GM18517 (cell line): Measurements from ENCODE around the gene NSUN2.
A peak's percentile ranks its signal among the peaks of the same experiment; 100 is the strongest.
"Not testable (repeated sequence)": the region's sequence is repeated elsewhere in the genome, so short reads cannot be mapped to it uniquely, and the experiment has no call there.

Experiments used
- ATAC-seq: cut with Tn5 transposase; IDR thresholded peaks from one replicate; pipeline ENCODE4 v1.9.1; 2021; ENCODE audit warnings: mild to moderate bottlenecking, moderate library complexity; ENCODE audit not compliant: unreplicated experiment

Gene NSUN2

GRCh38 chr5:6632888-6633468 is at the start of gene NSUN2, which contains the start of gene SRD5A1:
Gene NSUN2 (minus strand): TSS chr5:6633044. CDS start chr5:6632979, 65 bp downstream.
Gene SRD5A1 (plus strand): TSS chr5:6633440. CDS start chr5:6633577, 137 bp downstream.
- peak; percentile 88 for ATAC-seq

- no peak for ATAC-seq
These were observed 49.4 kb upstream of the NSUN2 start for GRCh38 chr5:6682239-6682638.

DNA sequence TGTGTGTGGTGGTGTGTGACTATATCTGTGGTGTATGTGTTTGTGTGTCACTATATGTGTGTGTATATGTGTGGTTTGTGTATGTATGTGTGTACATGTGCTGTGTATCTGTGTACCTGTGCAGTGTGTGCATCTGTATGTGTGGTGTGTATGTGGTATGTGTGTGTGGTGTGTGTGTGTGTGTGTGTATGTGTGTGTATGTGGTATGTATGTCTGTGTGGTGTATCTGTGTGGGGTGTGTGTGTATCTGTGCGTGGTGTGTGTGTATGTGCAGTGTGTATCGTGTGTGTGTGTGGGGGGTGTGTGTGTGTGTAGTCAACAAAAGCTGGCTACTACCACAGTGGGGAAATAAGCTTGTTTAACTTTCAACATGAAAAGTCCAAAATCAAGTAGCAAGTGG is 48.8 kb upstream of the NSUN2 start:
- no peak for ATAC-seq

- no peak for ATAC-seq
These were observed 48.1 kb upstream of the NSUN2 start for GRCh38 chr5:6680922-6681321.

DNA sequence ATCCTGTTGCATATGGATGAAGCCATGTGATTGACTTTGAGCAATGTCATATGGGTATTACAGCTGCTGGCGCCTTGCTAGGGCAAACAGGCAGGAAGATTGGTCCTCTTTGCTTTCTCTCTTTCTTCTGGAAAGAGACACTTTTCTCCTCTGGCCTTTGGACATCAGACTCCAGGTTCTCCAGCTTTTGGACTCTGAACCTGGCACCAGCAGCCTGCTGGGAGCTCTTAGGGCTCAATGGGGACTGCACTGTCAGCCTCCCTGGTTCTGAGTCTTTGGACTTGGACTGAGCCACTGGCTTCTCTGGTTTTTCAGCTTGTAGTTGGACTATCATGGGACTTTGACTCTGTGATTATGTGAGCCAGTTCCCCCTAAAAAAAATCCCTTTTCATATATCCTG is 45.5 kb upstream of the NSUN2 start:
- ATAC-seq, result no peak

DNA sequence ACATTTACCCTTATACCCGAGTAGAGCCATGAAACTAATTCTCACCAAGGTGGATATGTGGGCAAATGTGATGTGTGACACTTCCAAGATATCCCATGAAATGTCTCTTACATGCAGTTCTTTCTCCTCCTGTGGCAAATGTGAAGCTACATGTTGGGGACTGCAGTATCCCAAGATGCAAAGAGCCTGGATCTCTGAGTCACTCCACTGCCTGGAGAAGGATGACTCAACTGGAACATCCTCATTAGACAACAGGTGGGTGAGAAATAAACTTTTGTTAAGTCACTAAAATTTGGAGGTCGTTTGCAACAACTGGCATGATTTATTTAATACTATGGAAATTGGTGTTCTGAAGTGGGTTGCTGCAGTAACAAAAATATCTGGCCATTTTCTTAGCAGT is 43.9 kb upstream of the NSUN2 start:
- no peak for ATAC-seq

DNA sequence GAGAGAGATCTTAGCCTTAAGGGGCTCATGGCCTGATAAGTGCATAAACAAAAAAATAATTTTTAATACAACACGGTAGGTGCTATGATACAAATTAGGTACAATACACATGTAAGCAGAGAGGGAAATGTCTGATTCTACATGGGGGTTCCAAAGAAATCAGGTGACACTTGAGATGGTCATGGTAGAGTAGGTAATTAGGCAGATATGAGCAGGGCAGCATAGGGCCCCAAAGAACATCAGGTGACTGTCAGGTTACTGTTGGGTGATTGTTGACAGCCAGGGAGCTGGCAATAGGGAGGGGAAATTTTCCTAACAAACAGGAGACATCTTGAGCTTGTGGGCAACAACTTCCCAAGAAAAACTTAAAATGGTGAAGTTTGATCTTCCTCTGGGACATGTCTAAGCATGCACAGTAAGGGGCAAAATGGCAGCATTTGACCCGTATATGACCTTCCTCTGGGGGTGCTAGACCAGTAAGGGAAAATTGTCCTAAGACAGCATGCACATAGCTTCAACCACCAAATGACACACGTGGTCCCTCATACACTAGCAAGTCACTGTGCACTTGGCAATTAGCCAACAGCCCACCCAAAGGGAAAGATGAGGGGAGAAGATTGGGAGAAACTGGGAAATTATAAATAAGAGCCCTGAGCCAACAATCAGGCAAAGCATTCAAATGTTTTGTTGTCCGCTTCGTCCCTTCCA is 43.1 kb upstream of the NSUN2 start:
- ATAC-seq, result no peak

DNA sequence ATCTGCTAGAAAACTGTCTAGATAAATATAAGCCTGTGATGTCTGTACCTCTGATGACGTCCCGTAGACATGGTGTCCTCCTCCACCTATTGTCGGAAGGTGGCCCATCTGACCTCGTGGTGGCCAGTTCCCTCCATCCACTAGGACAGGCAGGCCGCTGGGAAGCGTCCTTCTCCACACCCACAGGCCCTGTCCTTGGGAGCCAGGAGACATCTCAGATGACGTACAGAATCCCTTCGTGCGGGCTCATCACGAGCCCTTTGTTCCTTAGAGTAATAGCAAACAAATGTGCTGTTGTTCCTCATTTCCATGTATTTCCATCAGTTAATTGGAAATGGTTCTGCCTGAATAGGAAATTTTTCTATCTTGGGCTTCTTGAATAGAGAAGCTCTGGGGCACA is 42.0 kb upstream of the NSUN2 start:
- no peak for ATAC-seq

- ATAC-seq, result no peak
These were observed 41.6 kb upstream of the NSUN2 start for GRCh38 chr5:6674421-6674820.

- ATAC-seq, result no peak
These were observed 41.1 kb upstream of the NSUN2 start for GRCh38 chr5:6673963-6674362.

DNA sequence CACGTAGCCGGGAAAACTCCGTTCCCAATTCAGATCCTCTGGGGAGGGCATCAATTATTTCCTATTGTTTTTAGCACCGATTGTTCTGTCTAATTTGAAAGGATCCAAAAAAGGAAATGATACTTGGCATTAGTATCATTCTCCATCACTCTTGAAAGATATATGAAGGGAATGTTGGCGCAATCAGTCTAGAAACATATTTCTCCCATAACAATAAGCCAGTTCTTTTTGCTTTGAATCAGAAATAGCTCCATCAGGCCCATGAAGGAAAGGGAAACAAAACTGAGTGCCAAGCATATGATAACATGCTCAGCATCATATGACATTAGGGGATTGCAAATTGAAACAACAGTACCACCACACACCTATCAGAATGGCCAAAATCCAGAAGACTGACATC is 40.2 kb upstream of the NSUN2 start:
- no peak for ATAC-seq

DNA sequence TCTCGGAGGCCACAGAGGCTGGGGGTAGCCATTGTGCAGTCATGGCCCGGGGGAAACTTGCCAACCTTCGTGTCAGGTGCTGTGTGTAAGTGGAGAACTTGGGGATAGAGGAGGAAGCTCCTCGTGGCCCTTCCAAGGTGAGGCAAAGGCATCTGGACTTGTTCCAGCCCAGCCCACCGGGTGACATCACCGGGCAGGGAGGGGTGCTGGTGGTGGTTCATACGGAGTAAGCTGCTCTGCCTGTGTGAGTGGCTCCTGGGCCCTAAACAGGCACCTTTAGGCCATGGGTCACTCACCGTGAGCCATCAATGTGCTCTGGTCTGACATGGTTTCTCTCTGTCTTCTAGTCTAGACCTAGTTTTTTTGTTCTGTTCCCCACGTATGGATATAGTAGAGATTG is 35.9 kb upstream of the NSUN2 start:
- not testable (repeated sequence) for ATAC-seq

GRCh38 chr5:6667648-6668047 is 34.8 kb upstream of the NSUN2 start:
- no peak for ATAC-seq

DNA sequence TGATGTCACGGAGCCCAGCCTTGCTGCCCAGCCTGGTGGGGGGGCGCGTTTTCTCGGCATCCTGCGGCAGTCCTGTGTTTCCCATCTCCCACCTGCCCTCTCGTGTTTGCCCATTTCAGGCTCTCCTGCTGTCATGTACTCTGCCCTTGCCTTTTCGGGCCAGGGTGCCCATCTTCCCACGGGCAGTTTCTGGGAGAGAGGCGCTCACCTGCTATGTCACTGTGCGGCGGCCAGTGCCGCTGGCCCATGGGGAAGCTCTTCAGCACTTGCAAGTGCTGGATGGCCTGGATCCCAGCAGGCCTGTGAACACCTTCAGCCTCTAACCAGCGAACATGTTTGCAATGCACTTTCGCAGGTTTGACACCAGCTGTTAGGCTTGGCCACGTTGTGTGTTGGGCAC is 33.9 kb upstream of the NSUN2 start:
- ATAC-seq, result no peak

GRCh38 chr5:6660688-6661087 is 27.8 kb upstream of the NSUN2 start:
- peak; percentile 55 for ATAC-seq

DNA sequence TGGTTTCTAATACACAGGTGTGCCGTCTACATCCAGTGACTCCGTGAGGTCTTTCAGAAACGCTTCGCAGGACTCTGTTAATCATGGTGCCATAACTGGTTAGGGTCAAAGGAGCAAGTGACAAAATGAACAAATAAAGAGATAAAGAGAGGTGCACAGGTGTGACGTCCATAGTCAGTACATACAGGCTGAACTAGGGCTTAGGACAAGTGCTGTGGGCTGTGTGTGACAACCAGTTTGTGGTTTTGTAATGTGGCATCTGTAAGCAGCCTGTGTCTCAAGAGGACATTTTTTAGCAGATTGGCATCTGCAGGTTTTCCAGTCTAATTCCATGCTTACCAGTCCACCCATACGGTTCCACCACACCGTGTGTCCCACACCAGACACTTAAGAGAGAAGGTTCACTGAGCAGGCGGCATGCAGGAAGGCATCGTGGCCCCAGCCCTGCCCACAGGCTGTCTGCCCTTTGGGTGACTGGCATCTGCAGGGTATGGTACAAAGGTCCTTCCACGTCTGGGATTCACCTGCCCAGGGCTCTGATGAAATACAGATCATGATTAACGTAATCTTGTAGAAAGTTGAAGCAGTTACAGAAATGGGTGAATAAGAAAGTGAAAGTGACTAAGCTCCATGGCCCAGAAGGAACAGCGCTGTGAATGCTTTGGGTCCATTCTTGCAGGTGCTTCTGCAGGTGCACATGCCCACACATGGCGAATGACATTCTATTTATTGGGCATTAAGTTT is 27.3 kb upstream of the NSUN2 start:
- peak; percentile 91 for ATAC-seq

- no peak for ATAC-seq
These were observed 23.8 kb upstream of the NSUN2 start for GRCh38 chr5:6656680-6657079.

DNA sequence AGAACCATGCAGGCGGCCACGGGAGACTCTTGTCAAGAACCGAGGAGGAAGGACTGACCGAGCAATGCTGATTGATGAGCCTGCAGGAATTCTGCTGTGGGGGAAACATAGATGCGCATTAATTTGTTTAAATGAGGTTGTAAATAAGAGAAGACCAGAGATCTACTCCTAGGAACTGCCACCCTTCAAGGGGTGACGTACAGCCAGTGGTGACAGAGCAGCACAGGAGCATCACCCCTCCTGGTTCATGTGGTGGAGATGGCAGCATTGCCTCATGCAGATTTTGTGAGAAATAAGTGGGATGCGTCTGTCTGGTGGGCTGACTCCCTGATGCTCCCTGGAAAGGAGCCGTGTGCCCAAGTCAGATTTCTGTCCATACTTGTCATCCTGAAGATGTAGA is 22.6 kb upstream of the NSUN2 start:
- no peak for ATAC-seq

- peak; percentile 87 for ATAC-seq
These were observed 19.2 kb upstream of the NSUN2 start for GRCh38 chr5:6652025-6652424.

GRCh38 chr5:6649681-6650080 is 16.8 kb upstream of the NSUN2 start:
- no peak for ATAC-seq

- ATAC-seq, result no peak
These were observed 16.3 kb upstream of the NSUN2 start for GRCh38 chr5:6649186-6649585.
